ENCODE results near the gene SLC24A3. TPM values are rescaled to one million over a fixed set of nuclear protein-coding genes. Genes with fewer than 3 reads are reported as not detected.

SLC24A3 gene
- polyA plus RNA-seq, 1 donor (not counting 4 experiments of a cell fraction or from before 2014, with no cell fraction given) = 0.17 TPM

DNA sequence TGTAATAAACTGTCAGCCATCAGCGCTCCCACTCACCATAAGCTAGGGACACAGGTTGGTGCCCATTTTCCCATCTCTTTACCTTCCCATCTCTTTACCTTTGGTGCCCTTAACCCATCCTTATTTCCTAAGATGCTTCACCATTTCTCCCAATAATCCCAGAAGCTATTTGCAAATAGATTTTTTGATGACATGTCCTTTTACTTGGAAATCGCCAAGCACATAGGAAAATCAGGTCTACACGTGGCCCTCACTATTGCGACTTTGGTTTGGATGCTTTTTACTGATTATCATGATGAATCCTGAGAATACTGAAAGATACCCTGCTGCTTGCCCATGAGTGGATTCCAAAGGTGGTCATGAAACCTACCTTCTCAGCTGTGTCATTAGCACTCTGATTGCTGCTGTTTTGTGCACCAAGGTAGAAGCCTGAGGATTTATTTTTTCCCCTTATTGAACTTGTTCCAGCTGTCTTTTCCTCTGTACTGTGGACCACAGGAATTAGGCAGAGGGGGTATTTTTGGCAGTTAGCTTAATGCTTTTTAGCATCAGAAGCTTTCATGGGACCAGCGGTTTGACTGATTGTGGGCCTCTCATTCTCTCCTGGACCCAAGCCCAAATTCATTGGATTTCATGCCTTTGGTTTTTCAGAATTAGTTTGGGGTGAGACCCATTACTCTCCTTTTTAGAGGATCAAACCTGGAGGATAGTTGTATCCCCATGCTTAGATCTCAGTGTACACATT, 316.0 kb downstream of the SLC24A3 start:
- dilution Hi-C loops (cut with MboI; ENCODE audit: extremely low pct_ligation_motif_present, low sequenced_read_pairs) = no loop called here
- Histone ChIP-seq H2AFZ (ENCODE audit: control insufficient read depth, low read length) (no peak overlapping the region), H3K9ac (ENCODE audit: control insufficient read depth, extremely low read depth, insufficient read depth, low read length) (no peak overlapping the region), H3K79me2 (ENCODE audit: control insufficient read depth, insufficient read depth, low read length) (no peaks in the 10 kb centered on the region), H3K4me2 (ENCODE audit: control insufficient read depth, extremely low read depth, insufficient read depth, low read depth, low read length) (no peak overlapping the region), H3K9me3 (ENCODE audit: control insufficient read depth, low read depth, low read length) (no peaks in the 10 kb centered on the region), H4K20me1 (ENCODE audit: control insufficient read depth, extremely low read depth, insufficient read depth, low read length) (no peaks in the 10 kb centered on the region), H3K4me3 (ENCODE audit: control insufficient read depth in 2 of 3, extremely low read depth in 1 of 3, insufficient read depth in 2 of 3, low read depth in 1 of 3, low read length in 3 of 3) (no peak overlapping the region), H3K27ac (ENCODE audit: control insufficient read depth, insufficient read depth, low read length) (no peak overlapping the region), H3K36me3 (ENCODE audit: control insufficient read depth in 2 of 2, extremely low read depth in 1 of 2, insufficient read depth in 2 of 2, low read length in 2 of 2) (no peaks in the 10 kb centered on the region), H3K4me1 (ENCODE audit: control insufficient read depth, extremely low read depth, insufficient read depth, low read length) (no peaks in the 10 kb centered on the region), H3K27me3 (ENCODE audit: control insufficient read depth, extremely low read depth, insufficient read depth, low read length) (no peaks in the 10 kb centered on the region), H3K9me1 (ENCODE audit: control insufficient read depth, extremely low read depth, insufficient read depth, low read length) (no peaks in the 10 kb centered on the region)
- FAIRE-seq = no peak
- no peak for TF ChIP-seq EZH2 (IDR thresholded peaks at IDR 0.05; ENCODE audit: low read length)
- TF ChIP-seq, protein P1, sequence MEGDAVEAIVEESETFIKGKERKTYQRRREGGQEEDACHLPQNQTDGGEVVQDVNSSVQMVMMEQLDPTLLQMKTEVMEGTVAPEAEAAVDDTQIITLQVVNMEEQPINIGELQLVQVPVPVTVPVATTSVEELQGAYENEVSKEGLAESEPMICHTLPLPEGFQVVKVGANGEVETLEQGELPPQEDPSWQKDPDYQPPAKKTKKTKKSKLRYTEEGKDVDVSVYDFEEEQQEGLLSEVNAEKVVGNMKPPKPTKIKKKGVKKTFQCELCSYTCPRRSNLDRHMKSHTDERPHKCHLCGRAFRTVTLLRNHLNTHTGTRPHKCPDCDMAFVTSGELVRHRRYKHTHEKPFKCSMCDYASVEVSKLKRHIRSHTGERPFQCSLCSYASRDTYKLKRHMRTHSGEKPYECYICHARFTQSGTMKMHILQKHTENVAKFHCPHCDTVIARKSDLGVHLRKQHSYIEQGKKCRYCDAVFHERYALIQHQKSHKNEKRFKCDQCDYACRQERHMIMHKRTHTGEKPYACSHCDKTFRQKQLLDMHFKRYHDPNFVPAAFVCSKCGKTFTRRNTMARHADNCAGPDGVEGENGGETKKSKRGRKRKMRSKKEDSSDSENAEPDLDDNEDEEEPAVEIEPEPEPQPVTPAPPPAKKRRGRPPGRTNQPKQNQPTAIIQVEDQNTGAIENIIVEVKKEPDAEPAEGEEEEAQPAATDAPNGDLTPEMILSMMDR (optimal IDR thresholded peaks at IDR 0.05 in 1 of 3, IDR thresholded peaks at IDR 0.05 in 1 of 3, conservative IDR thresholded peaks at IDR 0.05 in 1 of 3; ENCODE audit: extremely low read depth in 1 of 3, insufficient read depth in 2 of 3, low read length in 3 of 3) = no peak
- DNase-seq (ENCODE audit: low read depth, low spot score) = no peak

DNA sequence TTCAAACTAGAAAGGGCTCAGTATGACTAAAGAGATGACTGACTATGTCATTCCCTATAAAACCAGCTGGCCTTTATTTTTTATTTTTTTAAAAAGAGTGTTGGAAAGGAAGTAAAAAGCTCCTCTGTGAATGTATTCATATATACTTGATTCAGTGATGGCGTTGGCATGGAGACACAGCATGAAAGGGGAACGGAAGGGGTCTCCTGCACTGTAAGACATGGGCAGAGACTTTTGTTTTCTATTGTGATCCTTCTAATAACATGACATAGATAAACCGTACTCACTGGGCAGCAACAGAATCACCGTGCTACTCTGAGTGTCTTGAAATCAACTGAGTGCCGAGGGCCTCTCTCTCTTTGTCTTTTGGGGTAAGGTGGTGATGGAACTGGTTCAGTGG, 317.6 kb downstream of the SLC24A3 start:
- no peaks in the 10 kb centered on the region for H3K4me1 ChIP-seq (ENCODE audit: control insufficient read depth, extremely low read depth, insufficient read depth, low read length)
- TF ChIP-seq EZH2 (IDR thresholded peaks at IDR 0.05; ENCODE audit: low read length) = no peak
- TF ChIP-seq, protein P1 (optimal IDR thresholded peaks at IDR 0.05 in 1 of 3, IDR thresholded peaks at IDR 0.05 in 1 of 3, conservative IDR thresholded peaks at IDR 0.05 in 1 of 3; ENCODE audit: extremely low read depth in 1 of 3, insufficient read depth in 2 of 3, low read length in 3 of 3) = no peak
- H3K79me2 ChIP-seq (ENCODE audit: control insufficient read depth, insufficient read depth, low read length) = no peaks in the 10 kb centered on the region
- H3K4me3 ChIP-seq (ENCODE audit: control insufficient read depth in 2 of 3, extremely low read depth in 1 of 3, insufficient read depth in 2 of 3, low read depth in 1 of 3, low read length in 3 of 3) = no peak overlapping the region
- H3K9me3 ChIP-seq (ENCODE audit: control insufficient read depth, low read depth, low read length) = no peaks in the 10 kb centered on the region
- no peaks in the 10 kb centered on the region for H3K27me3 ChIP-seq (ENCODE audit: control insufficient read depth, extremely low read depth, insufficient read depth, low read length)
- H3K36me3 ChIP-seq (ENCODE audit: control insufficient read depth in 2 of 2, extremely low read depth in 1 of 2, insufficient read depth in 2 of 2, low read length in 2 of 2) = no peaks in the 10 kb centered on the region
- H4K20me1 ChIP-seq (ENCODE audit: control insufficient read depth, extremely low read depth, insufficient read depth, low read length) = no peaks in the 10 kb centered on the region
- no peak for DNase-seq (ENCODE audit: low read depth, low spot score)
- no peak overlapping the region for H2AFZ ChIP-seq (ENCODE audit: control insufficient read depth, low read length)
- no peak overlapping the region for H3K4me2 ChIP-seq (ENCODE audit: control insufficient read depth, extremely low read depth, insufficient read depth, low read depth, low read length)
- H3K27ac ChIP-seq (ENCODE audit: control insufficient read depth, insufficient read depth, low read length) = no peak overlapping the region
- H3K9ac ChIP-seq (ENCODE audit: control insufficient read depth, extremely low read depth, insufficient read depth, low read length) = no peak overlapping the region
- dilution Hi-C loops (cut with MboI; ENCODE audit: extremely low pct_ligation_motif_present, low sequenced_read_pairs) = no loop called here
- no peaks in the 10 kb centered on the region for H3K9me1 ChIP-seq (ENCODE audit: control insufficient read depth, extremely low read depth, insufficient read depth, low read length)
- FAIRE-seq = no peak
